ENCODE data around the gene GOLGA8N.
"Not testable (repeated sequence)": the region's sequence is repeated elsewhere in the genome, so short reads cannot be mapped to it uniquely, and the experiment has no call there.

Gene GOLGA8N

DNA sequence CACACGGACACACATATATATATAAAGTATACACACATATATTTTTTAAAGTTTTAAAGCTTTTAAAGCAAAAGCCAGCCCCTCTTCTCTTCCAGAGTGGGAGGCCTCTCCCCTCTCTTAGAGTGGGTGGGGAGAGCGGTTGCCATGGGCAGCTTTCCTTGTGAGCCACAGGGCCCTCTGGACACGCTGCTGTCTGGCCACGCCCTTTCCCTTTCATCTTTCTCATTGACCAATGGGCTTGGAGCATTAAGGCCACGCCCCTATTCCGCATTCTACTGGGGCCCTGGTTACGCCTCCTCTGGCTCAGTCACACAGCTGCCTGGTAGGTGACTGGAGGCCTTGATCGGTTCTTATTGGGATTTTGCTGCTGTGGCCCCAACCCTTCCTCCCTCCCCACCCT lies at the start of gene GOLGA8N:
TSS of gene GOLGA8N (plus strand) at position 306 of the 400 bp plus-strand sequence.
- not testable (repeated sequence) for DNase-seq

DNA sequence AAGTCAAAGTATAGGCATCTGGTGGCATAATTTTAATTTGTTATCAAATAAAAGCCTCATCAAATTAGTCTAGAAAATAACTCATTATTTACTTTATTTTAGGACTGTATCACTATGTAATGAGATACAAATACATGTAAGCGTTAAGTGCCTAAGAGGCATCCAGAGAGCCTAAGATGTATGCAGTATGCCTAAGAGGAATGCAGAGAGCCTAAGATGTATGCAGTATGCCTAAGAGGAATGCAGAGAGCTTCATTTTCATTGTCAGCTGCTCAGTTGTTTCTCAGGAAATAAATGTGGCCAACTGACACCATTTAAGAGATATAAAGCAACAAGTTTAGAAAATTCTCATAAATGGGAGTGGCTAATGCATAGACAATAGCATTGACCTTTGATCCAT lies 49.8 kb upstream of the GOLGA8N start:
- not testable (repeated sequence) for DNase-seq

DNA sequence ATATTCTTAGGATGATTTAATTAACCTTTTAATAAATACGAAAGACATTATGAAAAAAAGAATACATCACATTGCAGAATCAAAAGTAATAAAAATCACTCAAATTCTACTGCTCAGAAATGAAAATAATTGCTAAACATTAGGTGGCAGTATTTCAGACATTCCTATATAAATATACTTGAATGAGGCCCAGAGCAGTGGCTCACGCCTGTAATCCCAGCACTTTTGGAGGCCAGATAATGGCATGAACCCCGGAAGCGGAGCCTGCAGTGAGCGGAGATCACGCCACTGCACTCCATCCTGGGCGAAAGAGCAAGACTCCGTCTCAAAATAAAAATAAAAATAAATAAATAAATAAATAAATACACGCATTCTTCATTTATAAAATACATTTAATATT lies 48.1 kb upstream of the GOLGA8N start:
- DNase-seq, result not testable (repeated sequence)

DNA sequence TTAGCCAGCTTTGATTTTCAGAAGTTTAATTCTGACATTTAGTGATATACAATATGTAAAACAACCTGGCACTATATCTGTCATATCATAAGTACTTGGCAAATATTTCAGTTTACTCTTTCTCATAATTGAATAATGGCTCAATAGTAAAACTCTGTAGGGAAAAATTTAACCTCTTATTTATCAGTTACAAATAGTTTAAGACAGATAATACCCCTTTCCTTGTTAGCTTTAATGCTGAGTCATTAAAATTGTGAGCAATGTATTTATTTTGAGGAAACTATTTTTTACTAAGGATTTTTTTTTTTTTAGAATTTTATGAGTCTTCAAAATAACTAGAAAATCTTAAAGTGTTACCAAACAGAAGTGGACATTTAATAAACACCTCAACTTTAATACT lies 38.7 kb upstream of the GOLGA8N start:
- not testable (repeated sequence) for DNase-seq

DNA sequence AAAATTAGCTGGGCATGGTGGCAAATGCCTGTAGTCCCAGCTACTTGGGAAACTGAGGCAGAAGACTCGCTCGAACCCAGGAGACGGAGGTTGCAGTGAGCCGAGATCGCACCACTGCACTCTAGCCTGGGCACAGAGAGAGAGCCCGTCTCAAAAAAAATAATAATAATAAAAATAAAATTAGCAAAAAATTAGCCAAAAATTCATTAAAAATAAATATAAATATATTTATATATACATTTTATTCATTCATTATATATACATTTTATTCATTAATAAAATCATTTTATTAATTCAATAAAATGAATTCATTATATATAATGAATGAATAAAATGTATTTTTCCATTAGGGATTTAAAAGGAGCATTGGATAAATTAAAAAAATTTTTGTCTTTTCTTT lies 31.1 kb upstream of the GOLGA8N start:
- not testable (repeated sequence) for DNase-seq

DNA sequence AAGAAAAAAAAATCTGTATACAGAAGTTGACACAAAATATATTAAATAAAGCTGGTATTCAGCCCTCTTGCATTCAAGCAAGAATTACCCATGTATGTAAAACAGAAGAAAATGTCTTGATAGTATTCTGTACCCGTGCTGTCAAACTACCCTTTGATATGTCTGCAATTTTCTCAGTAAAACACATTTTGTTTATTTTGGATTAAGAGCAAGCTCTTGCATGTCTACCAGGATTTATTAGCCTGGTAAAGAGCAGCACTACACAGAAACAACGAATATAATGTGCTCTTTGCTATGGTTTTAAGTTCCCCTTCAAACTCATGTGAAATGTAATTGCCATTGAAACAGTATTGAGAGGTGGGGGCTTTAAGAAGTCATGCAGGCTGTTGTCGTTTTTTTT lies 24.3 kb upstream of the GOLGA8N start:
- not testable (repeated sequence) for DNase-seq

DNA sequence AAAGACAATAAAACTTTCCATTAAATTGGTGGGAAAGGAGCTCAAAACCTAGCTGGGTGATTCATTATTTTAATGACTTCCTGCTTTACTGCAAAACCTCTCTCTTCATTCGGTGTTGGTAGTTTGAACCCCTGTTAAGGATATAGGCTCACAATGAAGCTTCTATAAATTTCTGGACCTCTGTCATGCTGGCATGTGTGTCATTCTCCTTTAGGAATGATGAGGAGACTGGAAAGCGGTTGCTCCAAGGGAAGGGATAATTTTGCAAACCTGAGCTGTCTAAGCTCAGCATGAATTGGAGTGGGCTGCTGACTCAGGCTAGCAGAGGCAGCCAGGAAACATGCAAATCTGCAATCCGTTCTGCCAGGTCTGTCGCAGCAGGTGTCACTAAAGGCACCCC lies 14.8 kb upstream of the GOLGA8N start:
- not testable (repeated sequence) for DNase-seq

DNA sequence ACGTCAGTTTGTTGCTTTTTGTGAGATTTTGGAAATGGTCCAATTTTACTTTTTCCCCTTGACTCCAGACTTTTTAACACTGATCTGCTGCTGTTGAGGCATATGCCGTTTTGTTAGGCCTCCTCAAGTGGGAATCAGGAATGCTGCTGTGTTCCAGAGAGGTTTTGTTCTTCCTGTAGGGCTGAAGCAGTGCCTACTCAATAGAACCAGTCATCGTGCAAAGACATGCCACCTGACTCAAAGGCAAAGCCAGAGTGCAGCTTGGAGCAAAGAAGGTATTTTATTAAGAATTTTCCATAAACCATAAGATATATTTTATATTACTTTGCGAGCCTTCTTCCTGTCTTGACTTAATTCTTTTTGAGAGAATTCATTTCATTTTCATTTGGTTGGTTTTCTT lies 7.4 kb upstream of the GOLGA8N start:
- DNase-seq, result not testable (repeated sequence)

DNA sequence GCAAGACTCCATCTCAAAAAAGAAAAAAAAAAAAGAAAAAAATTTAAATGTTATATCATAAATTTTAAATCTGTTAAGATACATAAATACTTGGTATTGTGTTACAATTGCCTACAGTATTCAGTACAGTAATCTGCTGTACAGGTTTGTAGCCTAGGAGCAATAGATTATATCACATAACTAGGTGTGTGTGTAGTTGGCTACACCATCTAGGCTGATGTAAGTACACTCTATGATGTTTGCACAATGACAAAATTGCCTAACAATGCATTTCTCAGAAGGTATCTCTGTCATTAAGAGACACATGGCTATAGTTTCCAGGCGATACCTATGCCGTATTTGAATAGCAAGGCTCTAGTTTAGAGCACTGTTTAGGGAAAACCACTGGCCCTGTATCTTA lies 16.3 kb downstream of the GOLGA8N start:
- DNase-seq, result not testable (repeated sequence)

DNA sequence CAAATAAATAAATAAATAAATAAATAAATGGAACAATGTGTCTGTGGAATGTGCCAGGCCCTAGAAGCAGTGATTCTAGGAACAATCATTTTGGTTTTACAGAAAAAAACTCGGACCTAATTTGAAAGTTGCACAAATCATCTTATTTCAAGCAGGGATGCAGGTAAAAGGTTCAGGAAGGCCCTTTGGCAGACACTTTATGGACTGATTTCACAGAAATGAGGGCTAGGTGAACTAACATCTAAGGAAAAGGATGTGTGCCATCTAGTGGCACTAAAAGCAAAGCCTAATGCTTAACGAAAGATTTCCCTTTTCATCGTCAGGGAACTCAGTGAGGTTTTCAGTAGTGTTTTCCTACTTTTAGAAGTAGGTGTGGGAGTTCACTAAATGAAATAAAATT lies 17.5 kb downstream of the GOLGA8N start:
- DNase-seq, result not testable (repeated sequence)

DNA sequence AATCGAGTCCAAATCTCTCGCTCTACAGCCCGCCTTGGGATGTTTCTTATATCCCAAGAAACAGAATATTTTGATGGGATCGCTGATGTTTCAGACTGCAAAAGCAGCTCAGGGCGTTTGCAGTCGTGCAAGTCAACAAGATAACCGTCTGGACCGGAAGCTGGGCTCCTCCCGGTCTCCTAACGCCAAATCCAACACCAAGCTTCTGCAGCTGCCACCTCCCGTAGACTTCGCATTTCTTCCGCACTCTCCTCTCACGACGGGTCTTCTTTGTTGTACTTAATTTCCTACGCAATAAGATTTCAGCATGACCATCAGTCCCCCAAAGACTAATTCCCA lies 21.4 kb downstream of the GOLGA8N start:
- DNase-seq, result not testable (repeated sequence)

DNA sequence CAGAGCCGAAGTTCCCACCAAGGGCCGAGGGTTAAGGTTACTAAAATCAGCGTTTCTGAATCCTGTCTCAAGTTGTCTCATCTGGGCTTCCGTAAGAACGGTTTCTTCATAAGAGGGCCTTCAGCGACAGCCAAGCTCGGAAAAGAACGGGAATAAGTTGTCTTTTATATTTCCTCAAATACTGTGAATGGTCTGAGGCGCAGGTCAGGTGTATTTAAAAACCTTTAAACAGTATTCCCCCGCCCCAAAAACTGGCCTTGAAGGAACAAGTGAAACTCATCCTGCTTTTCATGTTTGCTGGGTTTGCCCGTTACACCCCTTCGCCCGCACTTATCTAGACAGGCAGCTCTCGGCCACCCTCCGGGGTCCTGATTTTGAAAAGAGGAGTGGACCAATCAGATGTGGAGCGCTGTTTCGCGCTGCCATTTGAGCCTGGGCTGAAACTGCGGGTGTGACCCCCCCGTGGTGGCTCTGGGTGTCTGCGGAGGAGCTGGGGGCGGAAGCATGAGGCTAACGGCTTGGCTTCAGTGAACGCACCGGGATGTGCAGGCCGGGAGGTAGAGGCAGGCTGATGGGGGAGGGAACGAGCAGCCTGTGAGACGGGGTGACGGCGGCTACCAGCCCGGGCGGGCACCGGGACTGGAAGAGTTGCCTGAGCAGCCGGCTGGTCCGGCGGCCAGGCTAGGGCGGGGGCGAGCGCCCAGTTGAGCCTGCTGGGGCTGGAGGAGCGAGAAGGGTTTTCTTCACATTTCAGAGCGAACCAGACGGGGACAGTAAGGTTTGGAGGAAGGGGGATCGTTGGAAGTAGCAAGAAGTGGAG lies 22.0 kb downstream of the GOLGA8N start, which contains the start of gene ARHGAP11A:
TSS of gene ARHGAP11A (plus strand) at position 454 of the 820 bp plus-strand sequence. CDS start 708 bp downstream, outside the sequence.
- not testable (repeated sequence) for DNase-seq

DNA sequence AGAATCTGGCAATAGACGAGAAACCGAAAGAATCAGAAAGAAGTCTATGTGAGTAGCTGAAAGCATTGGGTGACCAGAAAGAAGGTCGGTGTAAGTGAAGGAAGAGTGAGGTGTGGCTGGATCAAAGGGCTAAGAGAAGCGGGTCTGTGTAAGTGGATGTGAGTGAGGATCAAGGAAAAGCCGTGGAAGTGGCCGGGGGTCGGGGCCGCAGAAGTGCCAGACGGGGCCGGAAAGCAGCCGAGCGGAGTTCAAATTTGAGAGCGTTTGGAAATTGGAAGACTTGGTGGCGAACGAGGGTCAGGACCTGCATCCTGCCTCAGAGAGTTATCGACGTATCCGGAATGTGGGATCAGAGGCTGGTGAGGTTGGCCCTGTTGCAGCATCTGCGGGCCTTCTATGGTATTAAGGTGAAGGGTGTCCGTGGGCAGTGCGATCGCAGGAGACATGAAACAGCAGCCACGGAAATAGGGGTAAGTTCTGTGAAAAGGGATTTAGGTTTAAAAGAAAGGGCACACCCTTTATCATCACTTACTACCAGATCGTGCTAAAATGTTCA lies 22.7 kb downstream of the GOLGA8N start:
- DNase-seq, result not testable (repeated sequence)

DNA sequence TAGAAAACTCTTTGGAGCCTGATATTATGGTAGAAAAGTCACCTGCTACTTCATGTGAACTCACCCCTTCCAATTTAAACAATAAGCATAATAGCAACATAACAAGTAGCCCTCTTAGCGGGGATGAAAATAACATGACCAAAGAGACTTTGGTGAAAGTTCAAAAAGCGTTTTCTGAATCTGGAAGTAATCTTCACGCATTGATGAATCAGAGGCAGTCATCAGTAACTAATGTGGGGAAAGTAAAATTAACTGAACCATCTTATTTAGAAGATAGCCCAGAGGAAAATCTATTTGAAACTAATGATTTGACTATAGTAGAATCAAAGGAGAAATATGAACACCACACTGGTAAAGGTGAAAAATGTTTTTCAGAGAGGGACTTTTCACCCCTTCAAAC lies 43.2 kb downstream of the GOLGA8N start:
- no peak for DNase-seq

DNA sequence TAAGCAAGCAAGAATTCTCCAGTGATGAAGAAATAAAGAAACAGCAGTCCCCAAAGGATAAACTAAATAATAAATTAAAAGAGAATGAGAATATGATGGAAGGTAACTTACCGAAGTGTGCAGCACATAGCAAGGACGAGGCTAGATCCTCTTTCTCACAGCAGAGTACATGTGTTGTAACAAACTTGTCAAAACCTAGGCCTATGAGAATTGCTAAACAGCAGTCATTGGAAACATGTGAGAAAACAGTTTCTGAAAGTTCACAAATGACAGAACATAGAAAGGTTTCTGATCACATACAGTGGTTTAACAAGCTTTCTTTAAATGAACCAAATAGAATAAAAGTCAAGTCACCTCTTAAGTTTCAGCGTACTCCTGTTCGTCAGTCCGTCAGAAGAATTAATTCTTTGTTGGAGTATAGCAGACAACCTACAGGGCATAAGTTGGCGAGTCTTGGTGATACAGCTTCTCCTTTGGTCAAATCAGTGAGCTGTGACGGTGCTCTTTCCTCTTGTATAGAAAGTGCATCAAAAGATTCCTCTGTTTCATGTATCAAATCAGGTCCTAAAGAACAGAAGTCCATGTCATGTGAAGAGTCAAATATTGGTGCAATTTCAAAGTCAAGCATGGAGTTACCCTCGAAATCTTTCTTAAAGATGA lies 43.8 kb downstream of the GOLGA8N start:
- DNase-seq, result no peak

DNA sequence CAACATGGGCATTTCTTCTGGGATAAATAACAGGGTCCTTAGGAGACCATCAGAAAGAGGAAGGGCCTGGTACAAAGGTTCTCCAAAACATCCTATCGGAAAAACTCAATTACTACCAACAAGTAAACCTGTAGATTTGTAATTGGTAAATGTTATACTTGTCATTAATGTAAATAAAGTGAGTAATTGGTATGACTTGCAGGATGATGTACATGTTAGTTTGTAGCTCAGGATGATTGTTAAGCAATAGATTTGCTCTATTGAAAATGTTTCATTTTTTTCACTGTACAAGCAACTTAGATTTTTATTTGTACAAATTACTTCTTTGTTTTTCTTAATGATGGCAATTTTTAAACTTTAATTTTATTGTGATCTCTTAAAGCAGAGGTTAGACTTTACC lies 44.4 kb downstream of the GOLGA8N start:
- DNase-seq, result no peak

DNA sequence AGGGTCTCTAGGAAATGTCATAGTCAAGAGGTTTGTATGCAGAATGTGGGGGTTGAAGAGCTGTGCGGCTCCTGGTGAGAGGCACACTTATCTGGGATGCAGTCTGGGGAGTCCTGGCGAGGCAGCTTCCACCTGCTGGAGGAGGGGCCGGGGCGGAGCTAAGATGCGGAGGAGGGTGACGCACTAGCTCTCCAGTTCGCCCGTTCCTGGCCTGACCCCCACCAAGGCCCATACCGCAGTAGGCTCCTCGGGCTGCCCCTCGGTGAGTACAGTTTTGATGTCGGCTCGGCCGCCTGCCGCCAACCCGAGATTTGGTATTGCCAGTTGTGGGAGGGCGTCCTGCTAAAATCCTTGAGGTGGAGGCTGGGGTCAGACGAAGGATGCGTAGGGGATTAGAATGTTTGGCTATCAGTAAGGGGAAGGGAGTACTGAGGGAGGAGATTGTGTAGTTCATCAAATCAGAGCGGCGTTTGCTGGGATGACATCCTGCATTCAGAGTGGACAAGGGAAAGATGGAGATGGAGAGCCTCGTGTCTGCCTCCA lies 48.3 kb downstream of the GOLGA8N start, which contains the start of gene SCG5:
TSS of gene SCG5 (plus strand) at position 194 of the 543 bp plus-strand sequence. CDS start 1,883 bp downstream, outside the sequence.
- no peak for DNase-seq

DNA sequence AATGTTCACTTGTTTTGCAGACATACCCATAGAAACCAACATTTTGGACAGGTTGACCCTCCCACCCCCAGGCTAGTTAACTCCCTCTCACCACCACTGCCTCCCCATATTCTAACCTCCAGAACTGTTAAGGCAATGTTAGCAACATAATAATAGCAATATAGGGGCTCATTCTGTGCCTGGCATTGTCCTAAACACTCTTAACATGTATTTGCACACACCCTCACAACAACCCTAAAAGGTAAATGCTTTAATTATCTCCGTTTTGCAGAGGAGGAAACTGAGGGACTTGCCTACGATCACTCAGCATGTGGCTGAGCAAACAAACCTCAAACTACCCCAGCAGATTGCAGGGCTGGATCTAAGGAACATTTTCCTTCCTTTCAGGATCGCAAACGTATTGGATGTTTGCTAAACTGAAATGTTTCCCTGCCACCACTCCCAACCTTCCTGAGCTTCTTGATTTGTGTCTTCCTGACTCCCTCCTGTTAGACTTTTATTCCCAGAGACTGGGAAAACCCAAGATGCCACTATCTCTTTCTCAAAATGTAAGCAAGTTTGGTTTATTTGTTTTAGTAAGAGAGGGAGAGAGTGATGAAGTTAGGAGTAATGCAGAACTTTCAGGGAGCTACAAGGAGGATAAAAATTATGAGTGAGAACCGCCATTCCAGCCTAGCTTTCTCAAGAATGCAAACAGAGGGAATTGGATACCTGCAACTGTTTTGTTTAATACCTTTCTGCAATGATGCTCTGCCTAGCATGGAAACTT lies 49.6 kb downstream of the GOLGA8N start:
- no peak for DNase-seq

DNA sequence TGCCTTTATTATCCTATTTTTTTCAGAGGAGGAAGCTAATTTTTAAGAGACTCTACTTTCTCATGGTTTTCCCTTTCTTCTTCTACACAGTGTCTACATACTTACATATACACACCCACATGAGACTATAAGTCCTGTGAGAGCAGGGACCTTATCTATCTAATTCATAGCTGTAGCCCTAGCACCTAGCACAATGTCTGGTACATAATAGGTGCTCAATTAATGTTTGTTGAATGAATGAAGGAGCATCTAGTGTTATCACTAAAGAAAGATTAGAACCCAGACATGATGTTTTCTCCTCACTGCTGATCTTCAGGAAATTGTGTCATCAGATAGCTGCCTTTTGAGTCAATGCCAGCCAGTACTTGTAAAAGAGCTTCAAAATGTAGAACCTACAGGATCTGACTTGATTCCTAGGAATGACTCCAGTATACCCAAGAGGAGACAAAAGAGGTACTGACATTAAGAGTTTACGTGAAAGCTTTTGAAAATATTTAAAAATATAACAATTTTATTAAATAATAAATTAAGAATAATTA lies 50.7 kb downstream of the GOLGA8N start:
- DNase-seq, result no peak

DNA sequence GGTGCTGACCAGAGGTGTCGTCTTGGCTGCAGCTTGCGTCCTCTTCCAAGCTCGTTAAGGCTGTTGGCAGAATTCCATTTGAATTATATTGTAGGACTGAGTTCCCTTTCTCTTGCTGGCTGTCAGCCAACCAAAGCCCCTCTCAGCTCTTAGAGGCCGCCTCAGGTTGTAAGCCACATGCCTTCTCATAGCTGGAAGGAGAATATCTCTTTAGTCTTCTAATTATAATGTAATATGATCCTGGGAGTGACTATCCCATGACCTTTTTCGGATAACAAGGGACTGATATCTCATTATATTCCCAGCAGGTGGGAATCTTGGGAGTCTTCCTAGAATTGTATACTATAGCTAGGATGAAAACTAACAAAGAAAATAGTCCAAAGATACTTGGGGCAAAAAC lies 53.0 kb downstream of the GOLGA8N start:
- no peak for DNase-seq

DNA sequence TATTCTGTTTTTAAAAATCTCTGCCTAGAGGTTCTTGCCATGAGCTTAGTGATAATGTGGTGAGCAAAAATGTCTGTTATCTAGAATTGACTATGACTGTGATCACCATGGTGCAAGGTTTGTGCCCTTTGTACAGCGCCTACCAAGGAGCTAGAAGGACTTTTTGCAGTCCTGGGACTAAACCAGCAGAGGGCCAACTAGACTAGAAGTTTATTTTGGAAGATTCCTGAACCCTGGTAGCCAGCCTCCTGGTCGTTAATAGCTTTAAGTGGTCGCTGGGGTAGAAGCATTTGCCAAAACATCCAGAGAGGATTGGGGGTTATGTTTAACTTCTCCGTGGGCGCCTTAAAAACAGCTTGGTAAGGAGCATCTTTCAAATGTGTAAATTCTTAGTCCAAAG lies 56.1 kb downstream of the GOLGA8N start:
- no peak for DNase-seq

DNA sequence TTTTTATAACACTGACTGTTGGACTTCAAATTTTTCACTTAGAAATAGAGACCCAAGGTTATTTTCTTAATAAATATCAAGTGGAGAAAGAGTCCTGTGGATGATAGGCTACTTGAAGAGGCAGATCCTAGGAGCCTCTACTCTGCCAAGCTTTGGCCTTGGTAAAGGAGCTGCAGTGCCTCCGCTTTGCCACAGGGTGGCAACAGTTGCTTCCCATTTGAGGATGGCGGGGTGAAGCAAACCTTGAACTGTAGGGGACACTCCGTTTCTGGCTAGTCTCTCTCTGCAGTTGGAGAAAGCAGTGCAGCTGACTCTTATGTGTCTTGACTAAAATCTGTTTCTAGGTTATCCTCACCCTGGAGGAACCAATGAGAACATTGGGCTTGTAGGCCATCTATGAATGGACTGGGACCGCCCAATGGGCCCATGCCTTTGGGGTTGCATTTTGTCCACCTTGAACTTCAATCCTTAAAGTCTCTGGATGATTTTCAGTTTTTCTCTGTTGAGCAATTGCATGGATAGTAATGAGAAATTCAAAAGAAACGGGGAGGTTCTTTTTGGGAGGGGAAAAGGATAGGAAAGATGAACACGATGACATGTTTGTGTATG lies 58.1 kb downstream of the GOLGA8N start:
- DNase-seq, result peak in 1 of 4 experiments; percentile 23

Measured in activated naive CD4-positive, alpha-beta T cell (primary cell).